ENCODE data around the gene GJD4.
A peak's percentile ranks its signal among the peaks of the same experiment; 100 is the strongest.

The GJD4 gene, protein sequence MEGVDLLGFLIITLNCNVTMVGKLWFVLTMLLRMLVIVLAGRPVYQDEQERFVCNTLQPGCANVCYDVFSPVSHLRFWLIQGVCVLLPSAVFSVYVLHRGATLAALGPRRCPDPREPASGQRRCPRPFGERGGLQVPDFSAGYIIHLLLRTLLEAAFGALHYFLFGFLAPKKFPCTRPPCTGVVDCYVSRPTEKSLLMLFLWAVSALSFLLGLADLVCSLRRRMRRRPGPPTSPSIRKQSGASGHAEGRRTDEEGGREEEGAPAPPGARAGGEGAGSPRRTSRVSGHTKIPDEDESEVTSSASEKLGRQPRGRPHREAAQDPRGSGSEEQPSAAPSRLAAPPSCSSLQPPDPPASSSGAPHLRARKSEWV

DNA sequence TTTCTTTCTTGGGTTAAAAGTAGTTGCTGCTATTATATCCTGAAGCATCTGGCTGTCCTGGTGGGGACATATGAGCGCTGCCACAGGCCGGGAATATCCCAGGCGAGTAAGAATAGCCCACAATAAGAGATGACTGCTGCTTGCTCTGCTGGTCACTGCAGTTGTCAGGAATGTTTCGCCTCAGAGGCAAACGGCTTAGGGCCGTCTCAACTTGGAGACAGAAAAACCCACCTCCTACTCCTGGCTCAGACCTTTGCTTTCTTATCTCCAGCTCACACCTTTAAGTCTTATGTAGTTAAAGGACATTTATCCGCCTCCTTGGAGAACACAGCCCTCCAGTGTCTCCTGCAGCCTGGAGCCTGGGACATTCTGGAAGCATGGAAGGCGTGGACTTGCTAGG is at the start of gene GJD4:
Gene GJD4, plus strand, starts transcription at position 151 of the 400 bp plus-strand sequence. Its CDS starts 227 bp downstream, at position 378.
- H3K4me3 ChIP-seq: no peak within 1 kb of the TSS
- DNase-seq (ENCODE audit: low spot score): no peak
- TF ChIP-seq, protein P1, sequence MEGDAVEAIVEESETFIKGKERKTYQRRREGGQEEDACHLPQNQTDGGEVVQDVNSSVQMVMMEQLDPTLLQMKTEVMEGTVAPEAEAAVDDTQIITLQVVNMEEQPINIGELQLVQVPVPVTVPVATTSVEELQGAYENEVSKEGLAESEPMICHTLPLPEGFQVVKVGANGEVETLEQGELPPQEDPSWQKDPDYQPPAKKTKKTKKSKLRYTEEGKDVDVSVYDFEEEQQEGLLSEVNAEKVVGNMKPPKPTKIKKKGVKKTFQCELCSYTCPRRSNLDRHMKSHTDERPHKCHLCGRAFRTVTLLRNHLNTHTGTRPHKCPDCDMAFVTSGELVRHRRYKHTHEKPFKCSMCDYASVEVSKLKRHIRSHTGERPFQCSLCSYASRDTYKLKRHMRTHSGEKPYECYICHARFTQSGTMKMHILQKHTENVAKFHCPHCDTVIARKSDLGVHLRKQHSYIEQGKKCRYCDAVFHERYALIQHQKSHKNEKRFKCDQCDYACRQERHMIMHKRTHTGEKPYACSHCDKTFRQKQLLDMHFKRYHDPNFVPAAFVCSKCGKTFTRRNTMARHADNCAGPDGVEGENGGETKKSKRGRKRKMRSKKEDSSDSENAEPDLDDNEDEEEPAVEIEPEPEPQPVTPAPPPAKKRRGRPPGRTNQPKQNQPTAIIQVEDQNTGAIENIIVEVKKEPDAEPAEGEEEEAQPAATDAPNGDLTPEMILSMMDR (IDR thresholded peaks at IDR 0.05): no peak
- no peak within 1 kb of the TSS for H3K27ac ChIP-seq

DNA sequence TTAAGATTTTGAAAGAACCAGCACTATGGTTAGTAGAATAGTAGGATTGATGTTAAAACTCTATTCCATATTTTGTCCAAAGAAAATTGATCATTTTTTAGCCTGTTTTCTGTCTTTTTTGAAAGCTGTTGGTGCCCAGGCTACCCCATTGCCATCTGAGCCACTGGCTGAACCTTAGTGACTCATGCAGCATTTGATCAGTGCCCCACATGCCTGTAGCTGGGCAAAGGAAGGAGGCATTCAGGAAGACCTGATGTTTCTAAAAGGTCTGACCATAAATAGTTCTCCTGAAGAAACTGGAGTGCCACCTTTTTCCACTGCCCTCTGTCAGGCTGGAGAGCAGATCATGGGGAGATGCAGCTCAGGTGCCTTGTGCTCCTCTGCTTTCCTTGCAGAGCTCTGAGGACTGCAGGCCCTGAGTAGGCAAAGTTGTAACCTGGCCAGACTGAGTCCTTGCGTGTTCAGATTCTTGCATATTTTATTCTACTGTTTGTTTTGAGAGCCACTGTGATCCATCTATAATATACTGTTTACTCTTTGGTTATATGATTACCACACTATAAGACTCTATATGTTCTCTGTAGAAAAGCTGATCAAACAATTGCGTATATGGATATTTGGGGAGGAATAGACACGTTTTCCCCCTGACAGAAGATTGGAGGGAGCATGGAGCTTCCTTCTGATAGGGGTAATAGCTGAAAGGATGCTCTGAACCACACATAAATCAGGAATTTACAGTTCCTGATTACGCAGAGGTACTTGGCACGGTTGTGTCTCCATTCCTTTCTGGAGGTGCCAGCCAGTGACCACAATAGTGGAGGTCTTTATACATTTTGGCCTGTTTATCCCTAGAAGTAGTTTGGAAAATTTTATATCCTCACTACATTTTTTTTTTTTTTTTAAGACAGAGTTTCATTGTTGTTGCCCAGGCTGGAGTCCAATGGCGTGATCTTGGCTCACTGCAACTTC is 48.9 kb upstream of the GJD4 start:
- no peak for DNase-seq (ENCODE audit: low spot score)
- Histone ChIP-seq H3K4me3 (no peak overlapping the region), H3K27ac (no peak overlapping the region)
- TF ChIP-seq, protein P1 (IDR thresholded peaks at IDR 0.05): no peak

DNA sequence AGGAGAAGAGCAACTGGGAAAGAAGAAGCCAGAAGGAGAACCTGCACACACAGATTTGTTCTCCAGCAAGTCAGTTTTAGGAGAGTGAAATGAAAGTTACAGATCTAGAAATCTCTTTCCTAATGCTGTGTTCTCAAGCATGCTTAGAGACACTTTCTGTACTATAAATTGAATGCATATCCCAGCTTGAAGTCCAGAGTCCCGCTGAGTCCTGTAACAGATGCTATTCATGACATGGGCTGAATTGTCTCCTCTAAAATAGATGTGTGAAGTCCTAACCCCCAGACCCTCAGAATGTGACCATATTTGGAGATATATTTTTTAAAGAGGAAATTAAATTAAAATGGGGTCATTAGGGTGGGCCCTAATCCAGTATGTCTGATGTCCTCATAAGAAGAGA is 46.9 kb upstream of the GJD4 start:
- no peak for DNase-seq (ENCODE audit: low spot score)
- TF ChIP-seq, protein P1 (IDR thresholded peaks at IDR 0.05): no peak
- Histone ChIP-seq H3K27ac (no peak overlapping the region), H3K4me3 (no peak overlapping the region)

DNA sequence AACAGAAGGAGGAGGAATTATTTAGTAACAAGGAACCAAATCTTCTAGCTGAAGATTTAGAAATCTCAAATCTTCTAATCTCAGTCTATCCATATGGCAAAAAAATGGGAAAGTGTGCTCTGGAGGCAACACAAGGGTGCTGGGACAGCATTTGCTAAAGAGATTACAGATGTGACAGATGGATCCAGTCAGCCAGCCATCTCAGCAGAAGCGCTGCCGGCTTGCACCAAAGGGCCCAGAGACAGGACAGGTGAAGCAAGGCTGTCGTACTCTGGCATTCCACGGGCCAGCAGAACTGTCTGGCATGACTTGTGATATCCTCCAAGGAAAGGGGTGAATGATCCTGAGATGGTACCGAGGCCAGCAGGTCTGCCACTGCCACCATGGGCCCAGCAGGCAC is 45.7 kb upstream of the GJD4 start:
- no peak overlapping the region for H3K27ac ChIP-seq
- no peak overlapping the region for H3K4me3 ChIP-seq
- TF ChIP-seq, protein P1 (IDR thresholded peaks at IDR 0.05): no peak
- DNase-seq (ENCODE audit: low spot score): no peak

DNA sequence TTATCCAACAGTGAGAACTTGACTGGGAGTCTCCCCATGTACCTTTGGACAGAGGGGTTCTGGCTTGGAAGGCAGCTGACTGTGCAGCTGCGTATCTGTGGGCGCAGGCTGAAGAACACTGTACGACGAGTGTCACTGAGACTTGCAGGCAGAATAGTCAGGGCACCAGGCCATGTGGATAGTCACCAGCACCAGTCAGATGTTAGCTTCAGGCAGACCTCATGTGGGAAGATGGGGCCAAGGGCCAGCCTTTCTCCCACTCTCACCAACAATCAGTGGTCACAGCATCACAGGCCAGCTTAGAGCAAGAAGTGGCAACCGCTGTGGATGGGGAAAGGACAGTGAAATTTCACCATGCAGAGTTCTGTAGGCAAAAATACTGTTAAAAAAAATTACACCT is 43.4 kb upstream of the GJD4 start:
- no peak overlapping the region for H3K27ac ChIP-seq
- peak; percentile 53 for DNase-seq (ENCODE audit: low spot score)

DNA sequence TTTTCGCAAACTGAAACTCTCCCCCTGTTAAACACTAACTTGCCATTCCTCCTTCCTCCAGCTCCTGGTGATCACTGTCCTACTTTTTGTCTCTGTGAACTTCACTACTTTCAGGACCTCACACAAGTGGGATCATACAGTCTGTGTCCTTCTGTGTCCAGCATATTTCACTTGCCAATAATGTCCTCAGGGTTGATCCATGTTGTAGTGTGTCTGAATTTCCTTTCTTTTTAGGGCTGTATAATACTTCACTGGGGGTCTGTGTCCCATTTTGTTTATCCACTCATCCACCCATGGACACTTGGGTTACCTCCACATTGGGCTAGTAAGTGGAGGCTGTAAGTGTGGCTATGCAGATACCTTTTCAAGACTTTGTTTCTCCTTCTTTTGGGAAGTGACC is 42.7 kb upstream of the GJD4 start:
- Histone ChIP-seq H3K27ac (no peak overlapping the region), H3K4me3 (no peak overlapping the region)
- TF ChIP-seq, protein P1 (IDR thresholded peaks at IDR 0.05): no peak
- peak; percentile 8 for DNase-seq (ENCODE audit: low spot score)

More for the DNA sequence above, 43.4 kb upstream of the GJD4 start:
- TF ChIP-seq, protein P1 (IDR thresholded peaks at IDR 0.05): no peak
- H3K4me3 ChIP-seq: no peak overlapping the region

Data from coronary artery (tissue), 2 donors.